H1 (cell line): ENCODE measurements around the gene PDZRN4. TPM values are rescaled to one million over a fixed set of nuclear protein-coding genes. Genes with fewer than 3 reads are reported as not detected.

Experiments used
- CTCF ChIA-PET: fragments of 300-600 bp; sonication (Branson Sonifier 250); formaldehyde crosslinking; loops from one replicate; lab custom pipeline; 2021; ENCODE audit not compliant: partially characterized antibody; lab: Charles Lee
- POLR2A ChIA-PET: fragments of 300-600 bp; sonication (Branson Sonifier 250); formaldehyde crosslinking; loops from one replicate; lab custom pipeline; 2021; ENCODE audit warnings: inconsistent platforms; ENCODE audit not compliant: partially characterized antibody; lab: Charles Lee
- DNase-seq, 2 experiments: peaks; one replicate each; pipeline versions ENCODE4 v3.0.0 to v3.0.0-alpha.2; 2010 to 2022; ENCODE audit warnings: low spot score in 2 of 2, low read depth in 1 of 2, mixed read lengths in 1 of 2
- FAIRE-seq: peaks from 2 replicates; lab custom pipeline; 2011; peaks lifted over from hg19 to GRCh38; lab: Jason Lieb, UNC
- H2AFZ ChIP-seq: 2 replicates; pipeline ENCODE4 v1.8.1; 2012; ENCODE audit warnings: low read length, inconsistent platforms
- H2AK5ac ChIP-seq: 2 replicates; pipeline ENCODE4 v1.6.1; 2013; ENCODE audit warnings: low read depth, low read length
- H2BK120ac ChIP-seq: replicated peaks from 2 replicates; pipeline ENCODE3; 2013; ENCODE audit warnings: low read depth, low read length, inconsistent platforms
- H2BK12ac ChIP-seq: 2 replicates; pipeline ENCODE4 v1.6.1; 2013; ENCODE audit warnings: low read depth, low read length
- H2BK15ac ChIP-seq: 2 replicates; pipeline ENCODE4 v1.6.1; 2013; ENCODE audit warnings: low read length
- H2BK20ac ChIP-seq: 2 replicates; pipeline ENCODE4 v1.6.1; 2013; ENCODE audit warnings: low read length
- H2BK5ac ChIP-seq: 2 replicates; pipeline ENCODE4 v1.6.1; 2013; ENCODE audit warnings: low read depth, low read length
- H3K14ac ChIP-seq: 2 replicates; pipeline ENCODE4 v1.6.1; 2013; ENCODE audit warnings: inconsistent platforms; ENCODE audit not compliant: insufficient read length
- H3K18ac ChIP-seq: 2 replicates; pipeline ENCODE4 v1.6.1; 2013; ENCODE audit warnings: low read length; ENCODE audit errors: extremely low read depth
- H3K23ac ChIP-seq: 2 replicates; pipeline ENCODE4 v1.6.1; 2013; ENCODE audit warnings: inconsistent platforms; ENCODE audit not compliant: insufficient read length
- H3K23me2 ChIP-seq: 2 replicates; pipeline ENCODE4 v1.6.1; 2013; ENCODE audit warnings: low read depth, low read length
- H3K27ac ChIP-seq: 2 replicates; pipeline ENCODE4 v1.6.1; 2011; ENCODE audit warnings: low read depth, low read length, inconsistent platforms
- H3K27me3 ChIP-seq, 4 experiments: replicated peaks in 1 of 4; 1 replicate in 1 of 4; 2 replicates in 3 of 4; pipeline versions ENCODE4 v1.6.1 to v1.8.1; 2011 to 2013; ENCODE audit warnings: low read length in 3 of 4, mild to moderate bottlenecking in 3 of 4, inconsistent platforms in 2 of 4, mixed read lengths in 2 of 4, moderate library complexity in 1 of 4; ENCODE audit not compliant: control insufficient read depth in 3 of 4, insufficient read depth in 3 of 4; ENCODE audit errors: extremely low read depth in 1 of 4
- H3K36me3 ChIP-seq, 4 experiments: 2 replicates each; pipeline versions ENCODE4 v1.6.1 to v1.8.1; 2011 to 2013; ENCODE audit warnings: mild to moderate bottlenecking in 4 of 4, low read length in 3 of 4, moderate library complexity in 2 of 4, control low read depth in 1 of 4, inconsistent platforms in 1 of 4; ENCODE audit not compliant: insufficient read depth in 4 of 4, control insufficient read depth in 2 of 4
- H3K4ac ChIP-seq: replicated peaks from 2 replicates; pipeline ENCODE3; 2013; ENCODE audit warnings: low read length, low read depth, mixed read lengths, inconsistent platforms; ENCODE audit not compliant: insufficient read length
- H3K4me1 ChIP-seq, 4 experiments: replicated peaks in 1 of 4; 1 replicate in 1 of 4; 2 replicates in 3 of 4; pipeline versions ENCODE4 v1.6.1 to v1.8.1; 2011 to 2013; ENCODE audit warnings: low read length in 3 of 4, inconsistent platforms in 2 of 4, mixed read lengths in 1 of 4; ENCODE audit not compliant: insufficient read depth in 4 of 4, control insufficient read depth in 3 of 4
- H3K4me2 ChIP-seq, 2 experiments: 2 replicates each; pipeline versions ENCODE4 v1.6.1 to v1.8.1; 2011 to 2013; ENCODE audit warnings: low read depth in 2 of 2, low read length in 2 of 2, control low read depth in 1 of 2, inconsistent platforms in 1 of 2, mild to moderate bottlenecking in 1 of 2; ENCODE audit not compliant: insufficient read depth in 1 of 2
- H3K4me3 ChIP-seq, 4 experiments: fragments of 200-600, 300-600 bp in 1 of 4; sonication (generic), shearing (Covaris generic), sonication (Bioruptor Twin) in 1 of 4; 2 replicates each; pipeline versions ENCODE4 v1.5.1 to v1.8.1; 2011 to 2016; ENCODE audit warnings: low read length in 4 of 4, low read depth in 3 of 4, control low read depth in 2 of 4, inconsistent platforms in 2 of 4, mild to moderate bottlenecking in 2 of 4, mixed read lengths in 1 of 4, moderate library complexity in 1 of 4; ENCODE audit not compliant: insufficient read depth in 2 of 4; ENCODE audit errors: extremely low read depth in 1 of 4
- H3K56ac ChIP-seq: replicated peaks from 2 replicates; pipeline ENCODE3; 2013; ENCODE audit warnings: low read depth, mild to moderate bottlenecking, mixed read lengths, low read length, inconsistent platforms; ENCODE audit not compliant: insufficient read length
- H3K79me1 ChIP-seq: 2 replicates; pipeline ENCODE4 v1.6.1; 2013; ENCODE audit warnings: low read depth, low read length, control low read depth
- H3K79me2 ChIP-seq, 2 experiments: 2 replicates each; pipeline versions ENCODE4 v1.6.1 to v1.8.1; 2012 to 2013; ENCODE audit warnings: low read length in 2 of 2, mild to moderate bottlenecking in 2 of 2, inconsistent platforms in 1 of 2; ENCODE audit not compliant: insufficient read depth in 2 of 2, control insufficient read depth in 1 of 2
- H3K9ac ChIP-seq, 4 experiments: replicated peaks in 1 of 4; 1 replicate in 1 of 4; 2 replicates in 3 of 4; pipeline versions ENCODE4 v1.6.1 to v1.8.1; 2011 to 2013; ENCODE audit warnings: low read depth in 3 of 4, low read length in 3 of 4, control low read depth in 2 of 4, mild to moderate bottlenecking in 2 of 4, moderate library complexity in 2 of 4, inconsistent platforms in 1 of 4; ENCODE audit errors: extremely low read depth in 1 of 4
- H3K9me3 ChIP-seq, 2 experiments: 2 replicates each; pipeline versions ENCODE4 v1.6.1 to v1.8.1; 2012 to 2013; ENCODE audit warnings: mild to moderate bottlenecking in 2 of 2, moderate library complexity in 2 of 2, control low read depth in 1 of 2, inconsistent platforms in 1 of 2, low read depth in 1 of 2, low read length in 1 of 2, mixed read lengths in 1 of 2; ENCODE audit not compliant: insufficient read depth in 2 of 2
- H4K20me1 ChIP-seq, 2 experiments: replicated peaks in 1 of 2; 2 replicates each; pipeline versions ENCODE3 to v1.8.1; 2011 to 2013; ENCODE audit warnings: inconsistent platforms in 2 of 2, low read length in 2 of 2, mild to moderate bottlenecking in 1 of 2; ENCODE audit not compliant: insufficient read depth in 2 of 2, control insufficient read depth in 1 of 2
- H4K5ac ChIP-seq: 2 replicates; pipeline ENCODE4 v1.6.1; 2013; ENCODE audit warnings: low read length, low read depth, mixed read lengths, inconsistent platforms; ENCODE audit not compliant: insufficient read length
- H4K8ac ChIP-seq: 2 replicates; pipeline ENCODE4 v1.8.0; 2013; ENCODE audit warnings: mild to moderate bottlenecking, moderate library complexity, low read length, inconsistent platforms; ENCODE audit not compliant: insufficient read depth; ENCODE audit errors: extremely low read depth
- H4K91ac ChIP-seq: replicated peaks from 2 replicates; pipeline ENCODE3; 2013; ENCODE audit warnings: low read length, mixed read lengths, inconsistent platforms; ENCODE audit not compliant: insufficient read length
- CTBP2 ChIP-seq: IDR thresholded peaks from 2 replicates; pipeline ENCODE4 v1.7.0; 2011; ENCODE audit warnings: borderline replicate concordance, mild to moderate bottlenecking, moderate library complexity, mixed read lengths, low read length; ENCODE audit not compliant: insufficient read depth, insufficient read length
- EZH2 ChIP-seq: fragments of 200-600 bp; sonication (generic); IDR thresholded peaks from 2 replicates; pipeline ENCODE4 v1.7.1; 2012; ENCODE audit warnings: low read depth, mild to moderate bottlenecking, moderate library complexity, low read length, inconsistent platforms; ENCODE audit not compliant: severe bottlenecking
- GABPA ChIP-seq: IDR thresholded peaks from 2 replicates; pipeline ENCODE4 v1.6.1; 2011; ENCODE audit warnings: mild to moderate bottlenecking, low read length, moderate library complexity, borderline replicate concordance; ENCODE audit not compliant: insufficient read depth
- JUND ChIP-seq: IDR thresholded peaks from 2 replicates; pipeline ENCODE4 v1.6.1; 2011; ENCODE audit warnings: mild to moderate bottlenecking, improper control_type of control experiment, low read length
- MAFK ChIP-seq: IDR thresholded peaks from 2 replicates; pipeline ENCODE4 v1.6.1; 2012; ENCODE audit warnings: low read depth, mild to moderate bottlenecking, improper control_type of control experiment, low read length
- RXRA ChIP-seq: IDR thresholded peaks from 2 replicates; pipeline ENCODE4 v1.6.1; 2011; ENCODE audit warnings: low read depth, mild to moderate bottlenecking, low read length, moderate library complexity; ENCODE audit not compliant: insufficient read depth
- SP4 ChIP-seq: IDR thresholded peaks from 2 replicates; pipeline ENCODE4 v1.6.1; 2012; ENCODE audit warnings: low read length, inconsistent platforms
- SRF ChIP-seq: IDR thresholded peaks from 2 replicates; pipeline ENCODE4 v1.6.1; 2011; ENCODE audit warnings: mild to moderate bottlenecking, low read depth, low read length, moderate library complexity
- TBP ChIP-seq: IDR thresholded peaks from 2 replicates; pipeline ENCODE4 v1.6.1; 2011; ENCODE audit warnings: low read depth, low read length, improper control_type of control experiment
- ZNF274 ChIP-seq: IDR thresholded peaks from 2 replicates; pipeline ENCODE4 v1.7.0; 2012; ENCODE audit warnings: low read length, borderline replicate concordance; ENCODE audit errors: extremely low read depth
- WGBS, 2 experiments: shearing (Covaris generic) in 1 of 2; methylation state at CpG; one replicate each; pipeline versions ENCODE4 v1.1.6 to v1.1.7; 2013 to 2015; ENCODE audit warnings: low lambda C conversion rate in 2 of 2, mixed read lengths in 2 of 2, inconsistent platforms in 1 of 2, low coverage in 1 of 2, missing lambda C conversion rate in 1 of 2; ENCODE audit not compliant: insufficient replicate concordance in 2 of 2, insufficient coverage in 1 of 2, insufficient read length in 1 of 2; ENCODE audit errors: extremely low coverage in 1 of 2, missing lambda C conversion rate in 1 of 2; 5-methylcytosine and 5-hydroxymethylcytosine counted together
- polyA plus RNA-seq, 7 experiments: library from polyadenylated mRNA; depleted of rRNA in 3 of 7; stranded (reverse) in 5 of 7; unstranded in 2 of 7; fragments of >200 nt in 5 of 7; fragments of 200-250 nt in 2 of 7; gene quantifications; 1 replicate in 5 of 7; 2 replicates in 1 of 7; 4 replicates in 1 of 7; pipeline versions ENCODE4 v1.2.1 to v1.2.3, GENCODE V29; 2011 to 2013; ENCODE audit warnings: missing spikeins in 2 of 7, mixed read lengths in 2 of 7
- total RNA-seq: library from RNA; stranded (reverse); fragmentation: NEBNext Ultra II Directional; extraction: Animal tissue kit (Norgen Biotek cat#: 25700); gene quantifications from 2 replicates; pipeline ENCODE4 v1.2.1, GENCODE V29; 2021
- TF ChIP-seq, protein P1 (sequence below): IDR thresholded peaks from 2 replicates; pipeline ENCODE4 v1.6.1; 2012; ENCODE audit warnings: low read length, inconsistent platforms
- TF ChIP-seq, protein P2 (sequence below): IDR thresholded peaks from 2 replicates; pipeline ENCODE4 v1.6.1; 2012; ENCODE audit warnings: inconsistent platforms

The PDZRN4 gene
- total and polyA plus RNA-seq, 2 of the 8 experiments (the other 6 are each of a cell fraction or from before 2014, with no cell fraction given) = not detected

DNA sequence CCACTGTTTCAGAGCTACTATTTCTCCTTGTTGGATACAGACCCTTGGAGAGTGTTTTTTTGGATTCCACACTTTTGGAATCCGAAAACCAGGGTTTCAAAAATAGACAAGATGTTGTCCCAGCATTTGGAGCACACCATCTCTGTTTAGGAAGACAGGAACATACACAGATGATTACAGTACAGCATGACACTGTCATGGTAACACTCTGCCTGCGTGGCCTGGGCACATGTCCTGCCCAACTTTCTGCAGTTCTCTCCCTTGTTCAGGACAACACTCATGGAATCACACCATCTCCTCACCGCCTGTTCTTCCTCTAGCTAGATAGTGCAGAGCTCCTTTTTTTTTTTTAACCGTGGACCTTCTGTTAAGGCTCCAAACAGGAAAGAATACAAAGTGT, 369.2 kb downstream of the PDZRN4 start:
- Histone ChIP-seq H3K18ac (no peak overlapping the region), H3K4me3 (no peak overlapping the region), H3K36me3 (no peaks in the 10 kb centered on the region), H2AK5ac (no peak overlapping the region), H3K23me2 (no peaks in the 10 kb centered on the region), H2BK15ac (no peak overlapping the region), H3K56ac (no peak overlapping the region), H4K5ac (no peak overlapping the region), H3K23ac (no peak overlapping the region), H3K4me1 (peaks cover 0 to 3% (median 0%) of the 10 kb centered on the region in 4 experiments; a peak in 2 of 7 replicates), H3K9ac (no peak overlapping the region), H2BK12ac (no peak overlapping the region), H3K14ac (no peak overlapping the region), H3K4me2 (no peak overlapping the region), H3K79me2 (no peaks in the 10 kb centered on the region), H3K27me3 (no peaks in the 10 kb centered on the region), H2BK5ac (no peak overlapping the region), H2AFZ (0 out of 2 replicates have a peak overlapping the region, but pooled peaks have one; percentile 23), H2BK20ac (no peak overlapping the region; the same call in 1 of the 2 replicates), H3K79me1 (no peaks in the 10 kb centered on the region), H4K20me1 (no peaks in the 10 kb centered on the region), H4K91ac (no peak overlapping the region), H3K27ac (no peak overlapping the region), H3K4ac (no peak overlapping the region), H4K8ac (no peak overlapping the region), H3K9me3 (no peaks in the 10 kb centered on the region), H2BK120ac (no peak overlapping the region)
- WGBS, 2 experiments = 98% methylated on average over 4 of the region's 4 CpGs; no CpG with 5 or more reads in 1 of the 2 experiments
- no peak for FAIRE-seq
- ChIA-PET CTCF (interaction anchor here (0.6 to 1.4 kb wide), 2 partner anchors 9 to 189 kb away, joined by 3 to 6 read pairs; no protein-coding TSS in a partner anchor), POLR2A (no interaction called here)
- no peak for DNase-seq
- TF ChIP-seq EZH2 (no peak), SP4 (no peak), TBP (no peak), ZNF274 (no peak), SRF (no peak), MAFK (no peak), RXRA (no peak), JUND (no peak), GABPA (no peak), CTBP2 (no peak)
- TF ChIP-seq, protein P1, sequence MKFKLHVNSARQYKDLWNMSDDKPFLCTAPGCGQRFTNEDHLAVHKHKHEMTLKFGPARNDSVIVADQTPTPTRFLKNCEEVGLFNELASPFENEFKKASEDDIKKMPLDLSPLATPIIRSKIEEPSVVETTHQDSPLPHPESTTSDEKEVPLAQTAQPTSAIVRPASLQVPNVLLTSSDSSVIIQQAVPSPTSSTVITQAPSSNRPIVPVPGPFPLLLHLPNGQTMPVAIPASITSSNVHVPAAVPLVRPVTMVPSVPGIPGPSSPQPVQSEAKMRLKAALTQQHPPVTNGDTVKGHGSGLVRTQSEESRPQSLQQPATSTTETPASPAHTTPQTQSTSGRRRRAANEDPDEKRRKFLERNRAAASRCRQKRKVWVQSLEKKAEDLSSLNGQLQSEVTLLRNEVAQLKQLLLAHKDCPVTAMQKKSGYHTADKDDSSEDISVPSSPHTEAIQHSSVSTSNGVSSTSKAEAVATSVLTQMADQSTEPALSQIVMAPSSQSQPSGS = no peak
- TF ChIP-seq, protein P2, sequence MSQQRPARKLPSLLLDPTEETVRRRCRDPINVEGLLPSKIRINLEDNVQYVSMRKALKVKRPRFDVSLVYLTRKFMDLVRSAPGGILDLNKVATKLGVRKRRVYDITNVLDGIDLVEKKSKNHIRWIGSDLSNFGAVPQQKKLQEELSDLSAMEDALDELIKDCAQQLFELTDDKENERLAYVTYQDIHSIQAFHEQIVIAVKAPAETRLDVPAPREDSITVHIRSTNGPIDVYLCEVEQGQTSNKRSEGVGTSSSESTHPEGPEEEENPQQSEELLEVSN = no peak
